KMS-11 (cell line): ENCODE measurements around the gene FILIP1.
"Not testable (repeated sequence)": the region's sequence is repeated elsewhere in the genome, so short reads cannot be mapped to it uniquely, and the experiment has no call there.

Source experiments
- H2AFZ ChIP-seq: fragments of 200-600 bp; sonication (generic); 2 replicates; pipeline ENCODE4 v1.6.1; 2016; ENCODE audit warnings: antibody characterized with exemption, mixed run types, low read depth
- H3K27ac ChIP-seq: fragments of 200-600 bp; sonication (generic); 2 replicates; pipeline ENCODE4 v1.6.1; 2016; ENCODE audit warnings: mild to moderate bottlenecking, mixed run types
- H3K27me3 ChIP-seq: fragments of 200-600 bp; sonication (generic); 2 replicates; pipeline ENCODE4 v1.6.1; 2017; ENCODE audit warnings: mild to moderate bottlenecking, low read depth, mixed run types, moderate library complexity; ENCODE audit not compliant: insufficient read depth
- H3K36me3 ChIP-seq: fragments of 200-600 bp; sonication (generic); 2 replicates; pipeline ENCODE4 v1.6.1; 2017; ENCODE audit warnings: mild to moderate bottlenecking, mixed run types; ENCODE audit not compliant: insufficient read depth
- H3K4me1 ChIP-seq: fragments of 200-600 bp; sonication (generic); 2 replicates; pipeline ENCODE4 v1.6.1; 2016; ENCODE audit warnings: mild to moderate bottlenecking, low read depth, mixed run types; ENCODE audit not compliant: poor library complexity, severe bottlenecking
- H3K4me2 ChIP-seq: fragments of 200-600 bp; sonication (generic); 2 replicates; pipeline ENCODE4 v1.7.0; 2016; ENCODE audit warnings: mild to moderate bottlenecking, mixed run types
- H3K4me3 ChIP-seq: fragments of 200-600 bp; sonication (generic); IDR thresholded peaks from 2 replicates; pipeline ENCODE4 v1.6.1; 2017; ENCODE audit warnings: low read depth, low read length, mixed read lengths; ENCODE audit not compliant: insufficient read depth
- H3K79me2 ChIP-seq: fragments of 200-600 bp; sonication (generic); 2 replicates; pipeline ENCODE4 v1.6.1; 2016; ENCODE audit warnings: low read depth, mixed run types; ENCODE audit not compliant: insufficient read depth
- H3K9ac ChIP-seq: fragments of 200-600 bp; sonication (generic); 2 replicates; pipeline ENCODE4 v1.6.1; 2016; ENCODE audit warnings: mild to moderate bottlenecking, mixed run types
- H4K20me1 ChIP-seq: fragments of 200-600 bp; sonication (generic); 2 replicates; pipeline ENCODE4 v1.6.1; 2016; ENCODE audit warnings: mild to moderate bottlenecking, mixed run types; ENCODE audit not compliant: insufficient read depth
- CTCF ChIP-seq: fragments of 200-600 bp; sonication (generic); conservative IDR thresholded peaks from 2 replicates; pipeline ENCODE4 v1.6.1; 2017; ENCODE audit warnings: low read depth, mild to moderate bottlenecking, antibody characterized with exemption, low read length, moderate library complexity, mixed read lengths

The FILIP1 gene

GRCh38 chr6:75446241-75446880 lies 47.2 kb downstream of the FILIP1 start:
- Histone ChIP-seq H3K79me2 (no peaks in the 10 kb centered on the region), H3K4me1 (no peaks in the 10 kb centered on the region), H4K20me1 (no peaks in the 10 kb centered on the region), H3K27me3 (no peaks in the 10 kb centered on the region), H3K36me3 (no peaks in the 10 kb centered on the region), H3K4me3 (no peak overlapping the region), H3K27ac (no peak overlapping the region), H3K9ac (no peak overlapping the region), H3K4me2 (no peak overlapping the region), H2AFZ (no peak overlapping the region)
- TF ChIP-seq CTCF, result no peak

GRCh38 chr6:75445738-75446137 lies 47.9 kb downstream of the FILIP1 start:
- H2AFZ ChIP-seq, result no peak overlapping the region
- no peak overlapping the region for H3K4me2 ChIP-seq
- no peaks in the 10 kb centered on the region for H3K36me3 ChIP-seq
- no peak for TF ChIP-seq CTCF
- no peaks in the 10 kb centered on the region for H4K20me1 ChIP-seq
- H3K79me2 ChIP-seq, result no peaks in the 10 kb centered on the region
- no peaks in the 10 kb centered on the region for H3K27me3 ChIP-seq
- H3K27ac ChIP-seq, result no peak overlapping the region
- H3K9ac ChIP-seq, result no peak overlapping the region
- H3K4me3 ChIP-seq, result no peak overlapping the region
- no peaks in the 10 kb centered on the region for H3K4me1 ChIP-seq

- no peak overlapping the region for H2AFZ ChIP-seq
- H3K9ac ChIP-seq, result no peak overlapping the region
- TF ChIP-seq CTCF, result no peak
- H3K4me2 ChIP-seq, result no peak overlapping the region
- H3K36me3 ChIP-seq, result no peaks in the 10 kb centered on the region
- H3K27me3 ChIP-seq, result no peaks in the 10 kb centered on the region
- no peak overlapping the region for H3K27ac ChIP-seq
- no peak overlapping the region for H3K4me3 ChIP-seq
- H4K20me1 ChIP-seq, result no peaks in the 10 kb centered on the region
- H3K4me1 ChIP-seq, result no peaks in the 10 kb centered on the region
- no peaks in the 10 kb centered on the region for H3K79me2 ChIP-seq
These were observed 48.7 kb downstream of the FILIP1 start for GRCh38 chr6:75444899-75445298.

GRCh38 chr6:75441883-75442282 lies 51.7 kb downstream of the FILIP1 start:
- not testable (repeated sequence) for H2AFZ ChIP-seq, H3K4me3 ChIP-seq, H3K27ac ChIP-seq, H3K79me2 ChIP-seq, H3K27me3 ChIP-seq, H3K4me2 ChIP-seq, H3K9ac ChIP-seq, H3K4me1 ChIP-seq, H4K20me1 ChIP-seq, H3K36me3 ChIP-seq

- not testable (repeated sequence) for H4K20me1 ChIP-seq, H2AFZ ChIP-seq, H3K4me1 ChIP-seq, H3K9ac ChIP-seq, H3K27me3 ChIP-seq, H3K36me3 ChIP-seq, H3K27ac ChIP-seq, H3K4me2 ChIP-seq, H3K79me2 ChIP-seq, H3K4me3 ChIP-seq
These were observed 52.1 kb downstream of the FILIP1 start for GRCh38 chr6:75441479-75441878.
